Suprapubic skin (tissue), 4 donors: Measurements from ENCODE around the gene TEDDM1. TPM values are rescaled to one million over a fixed set of nuclear protein-coding genes. Genes with fewer than 3 reads are reported as not detected.
"Not testable (repeated sequence)": the region's sequence is repeated elsewhere in the genome, so short reads cannot be mapped to it uniquely, and the experiment has no call there.

Experiments used
- DNase-seq, 2 donors: peaks; one replicate each; pipeline ENCODE4 v3.0.0-alpha.2; 2019; ENCODE audit warnings: low spot score in 2 of 2
- H3K27ac ChIP-seq: fragments of 200-600 bp; sonication (generic); one replicate; pipeline ENCODE4 v1.5.1; 2019
- H3K27me3 ChIP-seq: fragments of 200-600 bp; sonication (generic); one replicate; pipeline ENCODE4 v1.5.1; 2019
- H3K36me3 ChIP-seq: fragments of 200-600 bp; sonication (generic); one replicate; pipeline ENCODE4 v1.5.1; 2019
- H3K4me1 ChIP-seq: fragments of 200-600 bp; sonication (generic); one replicate; pipeline ENCODE4 v1.5.1; 2019
- H3K4me3 ChIP-seq: fragments of 200-600 bp; sonication (generic); one replicate; pipeline ENCODE4 v1.5.1; 2019; ENCODE audit warnings: mild to moderate bottlenecking
- H3K9me3 ChIP-seq: fragments of 200-600 bp; sonication (generic); one replicate; pipeline ENCODE4 v1.5.1; 2019
- CTCF ChIP-seq, 2 donors: fragments of 200-600 bp in 1 of 2; fragments of 450-650 bp in 1 of 2; sonication (generic) in 1 of 2; IDR thresholded peaks; one replicate each; pipeline ENCODE4 v1.5.1; 2016 to 2019; ENCODE audit warnings: antibody characterized with exemption in 2 of 2, mild to moderate bottlenecking in 1 of 2, moderate library complexity in 1 of 2
- EP300 ChIP-seq: sonication (generic); formaldehyde crosslinking; IDR thresholded peaks from one replicate; pipeline ENCODE4 v1.6.1; 2017; ENCODE audit warnings: antibody characterized with exemption
- POLR2A ChIP-seq, 2 donors: fragments of 450-650 bp; IDR thresholded peaks; one replicate each; pipeline ENCODE4 v1.6.1; 2017; ENCODE audit warnings: antibody characterized with exemption in 2 of 2, mild to moderate bottlenecking in 2 of 2, moderate library complexity in 2 of 2
- POLR2AphosphoS5 ChIP-seq, 3 donors: sonication (generic); formaldehyde crosslinking; IDR thresholded peaks; one replicate each; pipeline ENCODE4 v1.6.1; 2017; ENCODE audit warnings: antibody characterized with exemption in 3 of 3
- WGBS: methylation state at CpG from one replicate; pipeline ENCODE4 v1.1.5; 2018; 5-methylcytosine and 5-hydroxymethylcytosine counted together
- total RNA-seq, 4 donors: library from RNA; depleted of rRNA; stranded (reverse); fragments of >200 nt; gene quantifications; one replicate each; pipeline ENCODE4 v1.1.0, GENCODE V29; 2016

TEDDM1 gene, protein sequence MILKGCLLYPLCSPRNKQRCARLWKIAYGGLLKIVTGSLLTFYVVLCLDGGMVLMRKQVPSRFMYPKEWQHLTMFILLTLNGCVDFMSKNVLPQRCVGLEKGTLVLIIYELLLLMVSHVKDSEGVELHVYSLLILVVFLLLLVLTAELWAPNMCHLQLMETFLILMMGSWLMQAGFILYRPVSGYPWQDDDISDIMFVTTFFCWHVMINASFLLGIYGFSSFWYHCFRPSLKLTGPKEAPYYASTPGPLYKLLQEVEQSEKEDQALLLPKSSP
- not detected for total RNA-seq

GRCh38 chr1:182400567-182400966, at the start of gene TEDDM1:
TEDDM1 (minus strand) TSS chr1:182400667; CDS start chr1:182400485, 182 bp downstream.
- Histone ChIP-seq H3K27ac (no peak within 1 kb of the TSS), H3K36me3 (no peaks in the 10 kb centered on the region), H3K4me3 (no peak within 1 kb of the TSS), H3K4me1 (peaks cover 11% of the 10 kb centered on the region), H3K9me3 (no peaks in the 10 kb centered on the region), H3K27me3 (no peaks in the 10 kb centered on the region)
- no peak for TF ChIP-seq POLR2A (IDR thresholded peaks at IDR 0.05)
- no peak for TF ChIP-seq POLR2AphosphoS5 (IDR thresholded peaks at IDR 0.05)
- TF ChIP-seq CTCF (IDR thresholded peaks at IDR 0.05) = no peak
- TF ChIP-seq EP300 = no peak
- WGBS = 94% methylated on average over 4 of the region's 4 CpGs
- no peak for DNase-seq

DNA sequence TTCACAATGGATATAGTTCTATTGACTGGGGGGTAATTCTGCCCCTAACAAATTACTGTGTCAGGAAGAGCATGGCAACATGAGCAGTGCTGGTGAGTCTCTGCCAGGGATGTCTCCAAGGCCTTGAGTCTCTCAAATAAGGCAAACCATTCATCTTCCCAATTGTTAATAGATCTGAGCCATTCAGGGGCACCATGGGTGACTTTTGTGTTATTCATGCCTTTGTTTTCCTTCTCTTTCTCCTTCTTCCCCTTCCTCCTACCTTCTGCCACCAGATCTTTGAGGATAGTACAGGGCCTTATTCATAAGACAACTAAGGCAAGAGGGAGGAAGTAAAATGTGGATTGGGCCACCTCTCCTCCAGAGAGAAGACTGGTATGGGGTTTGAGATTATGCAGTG, 49.6 kb upstream of the TEDDM1 start, which contains the start of gene RGSL1:
TSS of gene RGSL1 (plus strand) at position 60 of the 400 bp plus-strand sequence. CDS start at position 80, 20 bp downstream.
- no peaks in the 10 kb centered on the region for H3K36me3 ChIP-seq
- no peaks in the 10 kb centered on the region for H3K27me3 ChIP-seq
- TF ChIP-seq POLR2A (IDR thresholded peaks at IDR 0.05) = no peak
- no peak for TF ChIP-seq CTCF (IDR thresholded peaks at IDR 0.05)
- TF ChIP-seq EP300 = no peak
- no peak for TF ChIP-seq POLR2AphosphoS5 (IDR thresholded peaks at IDR 0.05)
- no peak for DNase-seq
- no peak within 1 kb of the TSS for H3K4me3 ChIP-seq
- no peaks in the 10 kb centered on the region for H3K9me3 ChIP-seq
- H3K27ac ChIP-seq = no peak within 1 kb of the TSS
- H3K4me1 ChIP-seq = no peaks in the 10 kb centered on the region

DNA sequence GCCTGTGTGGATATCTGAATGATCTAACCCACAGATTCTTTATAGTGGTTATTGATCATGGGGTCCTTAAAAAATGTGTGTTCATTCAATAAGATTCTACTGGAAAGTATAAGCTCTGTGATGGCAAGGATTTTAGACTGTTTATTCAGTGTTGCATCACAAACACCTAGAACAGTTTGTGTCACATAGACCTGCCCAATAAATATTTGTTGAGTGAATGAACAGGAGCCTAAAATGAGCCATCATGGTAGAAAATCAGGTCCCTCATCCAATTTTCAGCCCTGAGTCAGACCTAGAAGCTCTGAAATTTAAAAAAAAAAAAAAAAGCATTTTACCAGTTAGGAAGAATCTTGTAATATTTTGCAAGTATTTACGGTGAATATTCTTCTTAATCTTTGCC, 47.2 kb upstream of the TEDDM1 start:
- Histone ChIP-seq H3K27ac (no peak overlapping the region), H3K9me3 (no peaks in the 10 kb centered on the region), H3K4me1 (no peaks in the 10 kb centered on the region), H3K27me3 (no peaks in the 10 kb centered on the region), H3K36me3 (no peaks in the 10 kb centered on the region), H3K4me3 (no peak overlapping the region)
- no peak for TF ChIP-seq CTCF (IDR thresholded peaks at IDR 0.05)
- TF ChIP-seq EP300 = no peak
- no peak for TF ChIP-seq POLR2AphosphoS5 (IDR thresholded peaks at IDR 0.05)
- TF ChIP-seq POLR2A (IDR thresholded peaks at IDR 0.05) = no peak
- DNase-seq = no peak
- 77% methylated on average over 1 of the region's 1 CpG for WGBS

DNA sequence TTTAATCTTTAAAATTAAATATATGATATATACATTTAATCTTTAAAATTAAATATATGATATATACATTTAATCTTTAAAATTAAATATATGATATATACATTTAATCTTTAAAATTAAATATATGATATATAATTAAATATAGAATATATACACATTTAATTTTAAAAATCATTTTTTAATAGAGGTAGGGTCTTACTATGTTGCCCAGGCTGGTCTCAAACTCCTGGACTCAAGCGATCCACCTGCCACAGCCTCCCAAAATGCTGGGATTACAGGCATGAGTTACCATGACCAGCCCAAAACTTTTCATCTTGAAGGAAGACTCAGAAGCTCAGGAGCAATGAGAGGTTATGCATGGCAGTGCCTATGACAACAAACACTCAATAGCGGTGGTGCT, 46.7 kb upstream of the TEDDM1 start:
- H3K4me3 ChIP-seq, H3K27me3 ChIP-seq, DNase-seq, H3K4me1 ChIP-seq, H3K9me3 ChIP-seq, H3K27ac ChIP-seq, H3K36me3 ChIP-seq: not testable (repeated sequence)
- WGBS = 97% methylated on average over 2 of the region's 2 CpGs

DNA sequence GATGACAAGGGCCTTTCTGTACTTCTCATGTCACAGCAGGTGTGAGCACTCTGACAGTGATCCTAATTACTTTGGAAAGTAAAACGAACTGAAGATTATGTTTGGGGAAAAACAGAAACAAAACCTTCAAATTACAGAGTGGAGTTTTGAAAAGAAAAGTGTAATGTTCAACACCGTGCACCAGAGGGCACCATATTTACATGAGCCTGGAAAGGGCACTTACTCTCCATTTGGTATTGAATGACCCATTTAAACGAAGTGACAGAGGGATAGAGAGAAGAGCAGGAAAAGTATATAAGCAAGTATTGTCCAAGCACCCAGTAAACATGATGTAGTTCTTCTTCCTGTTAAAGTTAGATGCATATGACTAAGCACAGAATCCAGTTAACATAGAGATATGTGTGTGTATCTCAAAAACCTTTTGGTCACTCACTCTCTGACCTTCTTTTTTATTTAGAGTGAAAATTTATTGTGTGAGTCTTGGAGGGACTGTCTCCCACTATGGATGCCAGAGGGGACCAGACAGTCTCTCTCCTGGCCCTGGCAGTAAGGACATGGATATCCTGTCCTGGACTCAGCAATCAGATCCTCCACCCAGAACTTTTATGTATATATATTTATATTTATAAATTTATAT, 45.7 kb upstream of the TEDDM1 start:
- no peaks in the 10 kb centered on the region for H3K36me3 ChIP-seq
- no peak overlapping the region for H3K27ac ChIP-seq
- DNase-seq = no peak
- peak in 1 of 2 donors; percentile 41 for TF ChIP-seq CTCF (IDR thresholded peaks at IDR 0.05)
- no peak for TF ChIP-seq EP300
- 1% methylated on average over 3 of the region's 3 CpGs for WGBS
- H3K4me3 ChIP-seq = no peak overlapping the region
- H3K27me3 ChIP-seq = no peaks in the 10 kb centered on the region
- H3K9me3 ChIP-seq = no peaks in the 10 kb centered on the region
- no peaks in the 10 kb centered on the region for H3K4me1 ChIP-seq
